Measurements from ENCODE around the gene CTSZ. TPM values are rescaled to one million over a fixed set of nuclear protein-coding genes. Genes with fewer than 3 reads are reported as not detected.

CTSZ gene
- total RNA-seq, 2 experiments from 2014 or later = 14.7 to 17.7 TPM

DNA sequence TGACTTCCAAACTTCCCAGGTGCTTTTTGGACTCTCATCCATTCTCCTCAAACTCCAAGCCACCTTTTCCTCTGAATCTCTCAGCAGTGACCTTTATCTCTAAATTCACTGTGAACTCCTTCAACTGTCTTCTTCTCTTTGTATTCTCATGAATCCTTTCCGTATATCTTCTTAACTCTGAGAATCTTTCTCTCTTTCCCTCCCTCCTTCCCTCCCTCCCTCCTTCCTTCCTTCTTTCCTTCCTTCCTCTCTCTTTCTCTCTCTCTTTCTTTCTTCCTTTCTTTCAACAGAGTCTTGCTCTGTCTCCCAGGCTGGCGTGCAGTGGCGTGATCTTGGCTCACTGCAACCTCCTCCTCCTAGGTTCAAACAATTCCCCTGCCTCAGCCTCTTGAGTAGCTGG, 39.8 kb upstream of the CTSZ start:
- no peak overlapping the region for H3K27ac ChIP-seq (ENCODE audit: low read depth in 1 of 2, low read length in 2 of 2)
- intact Hi-C loops (cut with DNase I, micrococcal nuclease) = loop anchor here in 1 of 2 experiments (10.0 kb wide), 1 partner anchor 742 kb away; the partner anchor contains the start of gene RAB22A

GRCh38 chr20:59044796-59045195, 37.7 kb upstream of the CTSZ start:
- POLR2A ChIA-PET = interaction anchor here (1.7 kb wide), 1 partner anchor 13 kb away, joined by 5 read pairs; the partner anchor contains the start of gene ATP5F1E
- Histone ChIP-seq H3K9me3 (ENCODE audit: control insufficient read depth in 1 of 2, insufficient read depth in 1 of 2, low read length in 2 of 2) (no peaks in the 10 kb centered on the region), H3K4me1 (ENCODE audit: insufficient read depth, low read length) (peaks cover 41% of the 10 kb centered on the region), H3K27me3 (ENCODE audit: control insufficient read depth in 1 of 2, insufficient read depth in 2 of 2, low read length in 2 of 2) (no peaks in the 10 kb centered on the region), H3K27ac (ENCODE audit: low read depth in 1 of 2, low read length in 2 of 2) (no peak overlapping the region), H3K4me3 (ENCODE audit: low read length) (no peak overlapping the region), H3K36me3 (ENCODE audit: insufficient read depth, low read length) (no peaks in the 10 kb centered on the region)
- Mint-ChIP-seq H3K36me3 (ENCODE audit: low read depth) (peaks cover 19% of the 10 kb centered on the region), H3K4me3 (no peak overlapping the region), H3K9me3 (no peaks in the 10 kb centered on the region), H3K4me1 (ENCODE audit: low read depth) (peaks cover 38% of the 10 kb centered on the region), H3K27me3 (peaks cover 5% of the 10 kb centered on the region), H3K27ac (peak overlapping the region; percentile 91)
- intact Hi-C loops (cut with DNase I, micrococcal nuclease) = loop anchor here (5.0 to 10.0 kb wide), 4 partner anchors 38 to 740 kb away; partner anchors contain the start of genes STX16 (in 2 of the 2) and RAB22A (in 1 of the 2)
- CTCF ChIA-PET = no interaction called here
- ATAC-seq (ENCODE audit: poor library complexity) (no peak), DNase-seq (no peak)
- no peak for TF ChIP-seq CTCF (IDR thresholded peaks at IDR 0.05)

More for the DNA sequence above, 39.8 kb upstream of the CTSZ start:
- no peaks in the 10 kb centered on the region for H3K9me3 ChIP-seq (ENCODE audit: control insufficient read depth in 1 of 2, insufficient read depth in 1 of 2, low read length in 2 of 2)
- no peak for DNase-seq
- Mint-ChIP-seq H3K36me3 (ENCODE audit: low read depth) (peaks cover 6% of the 10 kb centered on the region), H3K4me1 (ENCODE audit: low read depth) (peaks cover 21% of the 10 kb centered on the region), H3K9me3 (no peaks in the 10 kb centered on the region), H3K27me3 (peaks cover 13% of the 10 kb centered on the region), H3K4me3 (no peak overlapping the region), H3K27ac (no peak overlapping the region)
- ATAC-seq (ENCODE audit: poor library complexity) = no peak
- TF ChIP-seq CTCF (IDR thresholded peaks at IDR 0.05) = no peak
- H3K36me3 ChIP-seq (ENCODE audit: insufficient read depth, low read length) = no peaks in the 10 kb centered on the region
- POLR2A ChIA-PET = no interaction called here
- CTCF ChIA-PET = interaction anchor here (1.3 kb wide), 2 partner anchors 15 to 161 kb away, joined by 3 to 4 read pairs; partner anchors contain the start of gene ATP5F1E
- no peak overlapping the region for H3K4me3 ChIP-seq (ENCODE audit: low read length)
- H3K4me1 ChIP-seq (ENCODE audit: insufficient read depth, low read length) = peaks cover 23% of the 10 kb centered on the region
- peaks cover 7% of the 10 kb centered on the region in 2 experiments for H3K27me3 ChIP-seq (ENCODE audit: control insufficient read depth in 1 of 2, insufficient read depth in 2 of 2, low read length in 2 of 2)

DNA sequence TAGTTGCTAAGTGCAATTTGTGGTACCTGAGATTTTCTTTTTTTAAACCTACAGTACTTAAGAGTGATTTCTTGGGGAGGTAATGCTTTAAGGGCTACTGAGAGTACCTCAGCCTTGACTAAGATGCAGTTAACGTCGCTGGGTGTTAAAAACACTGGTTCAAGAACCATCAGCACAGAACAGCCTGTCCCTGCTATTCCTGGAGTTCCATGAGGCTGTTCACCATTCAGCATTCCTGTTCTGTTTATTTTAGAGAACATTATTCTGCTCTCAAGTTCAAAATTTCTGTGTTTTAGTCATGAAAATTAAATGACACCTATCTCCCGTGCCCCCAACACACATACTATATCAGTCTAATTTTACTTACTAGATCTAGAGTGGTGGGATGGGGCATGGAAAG, 37.2 kb upstream of the CTSZ start:
- Mint-ChIP-seq H3K4me1 (ENCODE audit: low read depth) (peaks cover 43% of the 10 kb centered on the region), H3K36me3 (ENCODE audit: low read depth) (peaks cover 19% of the 10 kb centered on the region), H3K9me3 (no peaks in the 10 kb centered on the region), H3K27me3 (peaks cover 2% of the 10 kb centered on the region), H3K27ac (peak overlapping the region; percentile 91), H3K4me3 (peak overlapping the region; percentile 78)
- intact Hi-C loops (cut with DNase I, micrococcal nuclease) = loop anchor here (5.0 to 10.0 kb wide), 4 partner anchors 38 to 739 kb away; partner anchors contain the start of genes STX16 (in 2 of the 2) and RAB22A (in 1 of the 2)
- POLR2A ChIA-PET = interaction anchor here (1.0 to 4.1 kb wide), 5 partner anchors 12 to 178 kb away, joined by 3 to 67 read pairs (median 7); partner anchors contain the start of gene ATP5F1E
- no peaks in the 10 kb centered on the region for H3K27me3 ChIP-seq (ENCODE audit: control insufficient read depth in 1 of 2, insufficient read depth in 2 of 2, low read length in 2 of 2)
- H3K4me3 ChIP-seq (ENCODE audit: low read length) = no peak overlapping the region
- H3K9me3 ChIP-seq (ENCODE audit: control insufficient read depth in 1 of 2, insufficient read depth in 1 of 2, low read length in 2 of 2) = no peaks in the 10 kb centered on the region
- CTCF ChIA-PET = interaction anchor here (0.6 kb wide), 1 partner anchor 12 kb away, joined by 3 read pairs; the partner anchor contains the start of gene ATP5F1E
- no peak for TF ChIP-seq CTCF (IDR thresholded peaks at IDR 0.05)
- DNase-seq = no peak
- ATAC-seq (ENCODE audit: poor library complexity) = no peak
- H3K4me1 ChIP-seq (ENCODE audit: insufficient read depth, low read length) = peaks cover 41% of the 10 kb centered on the region
- no peaks in the 10 kb centered on the region for H3K36me3 ChIP-seq (ENCODE audit: insufficient read depth, low read length)
- no peak overlapping the region for H3K27ac ChIP-seq (ENCODE audit: low read depth in 1 of 2, low read length in 2 of 2)
